SU-DHL-6 (cell line): ENCODE data around the gene HCRT.

Experiments used
- H2AFZ ChIP-seq: fragments of 200-600 bp; sonication (generic); 2 replicates; pipeline ENCODE4 v1.6.1; 2014; ENCODE audit warnings: low read depth, mild to moderate bottlenecking, moderate library complexity, mixed read lengths, antibody characterized with exemption, low read length; ENCODE audit not compliant: severe bottlenecking
- H3F3A ChIP-seq: fragments of 200-600 bp; shearing (Covaris generic); 2 replicates; pipeline ENCODE4 v1.6.0; 2016; ENCODE audit warnings: antibody characterized with exemption, mild to moderate bottlenecking; ENCODE audit not compliant: insufficient read depth
- H3K27ac ChIP-seq: fragments of 200-600 bp; sonication (generic); 2 replicates; pipeline ENCODE4 v1.5.1; 2016; ENCODE audit warnings: low read depth, mild to moderate bottlenecking, low read length, moderate library complexity, mixed read lengths
- H3K27me3 ChIP-seq: fragments of 200-600 bp; sonication (generic), shearing (Covaris generic); 2 replicates; pipeline ENCODE4 v1.6.0; 2014; ENCODE audit warnings: mild to moderate bottlenecking, low read length
- H3K36me3 ChIP-seq: fragments of 200-600 bp; sonication (generic); 2 replicates; pipeline ENCODE4 v1.6.1; 2014; ENCODE audit warnings: mild to moderate bottlenecking, low read length, mixed read lengths
- H3K4me2 ChIP-seq: fragments of 300-600, 200-600 bp; shearing (Covaris generic), sonication (generic); 2 replicates; pipeline ENCODE4 v1.6.0; 2014; ENCODE audit warnings: low read length, low read depth, mild to moderate bottlenecking; ENCODE audit not compliant: poor library complexity, severe bottlenecking
- H3K4me3 ChIP-seq: fragments of 200-600 bp; sonication (generic); 2 replicates; pipeline ENCODE4 v1.5.1; 2014; ENCODE audit warnings: antibody characterized with exemption, low read length, mild to moderate bottlenecking, mixed read lengths; ENCODE audit not compliant: insufficient read depth, poor library complexity, severe bottlenecking
- H3K79me2 ChIP-seq: fragments of 200-600 bp; sonication (generic); 2 replicates; pipeline ENCODE4 v1.6.1; 2014; ENCODE audit warnings: mild to moderate bottlenecking, low read length, moderate library complexity; ENCODE audit not compliant: insufficient read depth
- H3K9ac ChIP-seq: fragments of 200-600 bp; sonication (generic); 2 replicates; pipeline ENCODE4 v1.7.0; 2014; ENCODE audit warnings: mild to moderate bottlenecking, low read length
- H3K9me2 ChIP-seq: fragments of 200-600 bp; sonication (generic); replicated peaks from 2 replicates; pipeline ENCODE4 v1.6.1; 2014; ENCODE audit warnings: low read length; ENCODE audit not compliant: insufficient read depth
- H3K9me3 ChIP-seq: fragments of 200-600 bp; sonication (generic); 2 replicates; pipeline ENCODE4 v1.6.1; 2014; ENCODE audit warnings: low read length, mixed read lengths; ENCODE audit not compliant: insufficient read depth
- H4K20me1 ChIP-seq: fragments of 200-600 bp; sonication (generic); 2 replicates; pipeline ENCODE4 v1.6.1; 2014; ENCODE audit warnings: low read depth, mild to moderate bottlenecking, antibody characterized with exemption, low read length, moderate library complexity, mixed read lengths
- CTCF ChIP-seq: fragments of 200-600 bp; sonication (generic); IDR thresholded peaks from one replicate; pipeline ENCODE4 v1.5.1; 2017; ENCODE audit warnings: antibody characterized with exemption, mild to moderate bottlenecking, low read length, moderate library complexity; ENCODE audit not compliant: insufficient read depth, poor library complexity, severe bottlenecking
- EZH2phosphoT487 ChIP-seq: fragments of 200-600 bp; sonication (generic), shearing (Covaris generic); conservative IDR thresholded peaks from 2 replicates; pipeline ENCODE4 v1.6.1; 2018; ENCODE audit warnings: mild to moderate bottlenecking, antibody characterized with exemption, low read length, moderate library complexity, mixed read lengths

The HCRT gene

DNA sequence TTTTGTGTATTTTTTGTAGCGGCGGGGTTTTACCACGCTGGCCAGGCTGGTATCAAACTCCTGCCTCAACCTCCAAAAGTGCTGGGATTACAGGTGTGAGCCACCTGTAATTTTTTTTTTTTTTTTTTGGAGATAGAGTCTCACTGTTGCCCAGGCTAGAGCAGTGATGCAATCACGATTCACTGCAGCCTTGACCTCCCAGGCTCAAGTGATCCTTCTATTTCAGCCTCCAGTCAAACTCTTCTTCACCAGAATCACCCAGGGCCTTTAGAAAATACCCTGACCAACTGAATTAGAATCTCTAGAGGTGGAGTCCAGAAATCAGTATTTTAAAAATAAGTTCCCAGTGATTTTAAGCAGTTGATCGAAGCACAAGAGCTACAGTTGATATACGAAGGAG lies 50.1 kb downstream of the HCRT start:
- no peak overlapping the region for H2AFZ ChIP-seq
- H3K27me3 ChIP-seq = no peaks in the 10 kb centered on the region
- H3K4me2 ChIP-seq = no peak overlapping the region
- H3K9me3 ChIP-seq = no peaks in the 10 kb centered on the region
- H3K27ac ChIP-seq = no peak overlapping the region
- H4K20me1 ChIP-seq = peaks cover 13% of the 10 kb centered on the region; the same call in 1 of the 2 replicates
- TF ChIP-seq CTCF = no peak
- TF ChIP-seq EZH2phosphoT487 = no peak
- H3K79me2 ChIP-seq = peaks cover 74% of the 10 kb centered on the region
- H3K4me3 ChIP-seq = no peak overlapping the region
- no peak overlapping the region for H3K9ac ChIP-seq
- no peaks in the 10 kb centered on the region for H3K36me3 ChIP-seq
- H3F3A ChIP-seq = peaks cover 24% of the 10 kb centered on the region
- no peaks in the 10 kb centered on the region for H3K9me2 ChIP-seq
